Activated CD8-positive, alpha-beta memory T cell treated with anti-CD3 and anti-CD28 coated beads, Interleukin-2, amount 50 U/mL, for 24 hours (primary cell): ENCODE results near the gene DDAH1.
"Not testable (repeated sequence)": the region's sequence is repeated elsewhere in the genome, so short reads cannot be mapped to it uniquely, and the experiment has no call there.

Experiments
- DNase-seq: peaks from one replicate; pipeline ENCODE4 v3.0.0-alpha.2; 2020; ENCODE audit errors: extremely low read depth

The DDAH1 gene

DNA sequence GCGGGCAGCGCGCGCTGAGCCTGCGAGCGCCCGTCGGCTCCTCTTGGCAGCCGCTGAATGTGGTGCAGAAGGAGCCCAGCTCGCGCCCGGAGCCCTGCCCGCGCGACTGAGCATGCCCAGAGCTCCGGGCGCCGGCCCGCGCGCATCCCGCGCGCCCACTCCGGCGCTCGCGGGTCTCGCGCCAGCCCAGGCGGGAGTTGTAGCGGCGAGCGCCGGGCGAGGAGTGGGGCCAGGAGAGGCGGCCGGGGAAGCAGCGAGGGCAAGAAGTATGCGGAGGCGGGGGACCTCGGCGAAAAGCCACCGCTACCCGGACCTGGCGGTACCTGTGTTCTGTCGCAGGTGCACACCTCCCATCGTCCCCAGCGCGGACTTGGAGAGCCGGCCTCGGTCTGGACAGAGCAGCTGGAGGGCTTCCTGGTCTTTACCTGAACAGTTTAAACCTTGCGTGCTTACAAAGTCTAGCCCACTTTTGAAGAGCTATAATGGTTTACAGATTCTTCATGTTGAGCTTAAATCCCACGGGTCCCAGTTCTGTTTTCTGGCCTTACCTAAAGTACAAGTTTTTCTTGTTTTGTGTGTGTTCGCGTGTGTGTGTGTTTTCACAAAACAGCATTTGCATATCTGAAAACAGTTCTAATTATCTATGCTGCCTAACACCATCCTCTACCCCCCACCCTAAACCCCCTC is at the start of gene DDAH1:
DDAH1 (minus strand) TSS at position 61 of the 687 bp plus-strand sequence. CDS start 114 bp downstream, outside the sequence.
- DNase-seq = no peak

DNA sequence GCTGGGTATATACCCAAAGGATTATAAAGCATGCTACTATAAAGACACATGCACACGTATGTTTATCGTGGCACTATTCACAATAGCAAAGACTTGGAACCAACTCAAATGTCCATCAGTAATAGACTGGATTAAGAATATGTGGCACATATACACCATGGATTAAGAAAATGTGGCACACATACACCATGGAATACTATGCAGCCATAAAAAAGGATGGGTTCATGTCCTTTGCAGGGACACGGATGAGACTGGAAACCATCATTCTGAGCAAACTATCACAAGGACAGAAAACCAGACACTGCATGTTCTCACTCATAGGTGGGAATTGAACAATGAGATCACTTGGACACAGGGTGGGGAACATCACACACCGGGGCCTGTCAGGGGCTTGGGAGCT is 49.0 kb upstream of the DDAH1 start:
- DNase-seq = not testable (repeated sequence)

DNA sequence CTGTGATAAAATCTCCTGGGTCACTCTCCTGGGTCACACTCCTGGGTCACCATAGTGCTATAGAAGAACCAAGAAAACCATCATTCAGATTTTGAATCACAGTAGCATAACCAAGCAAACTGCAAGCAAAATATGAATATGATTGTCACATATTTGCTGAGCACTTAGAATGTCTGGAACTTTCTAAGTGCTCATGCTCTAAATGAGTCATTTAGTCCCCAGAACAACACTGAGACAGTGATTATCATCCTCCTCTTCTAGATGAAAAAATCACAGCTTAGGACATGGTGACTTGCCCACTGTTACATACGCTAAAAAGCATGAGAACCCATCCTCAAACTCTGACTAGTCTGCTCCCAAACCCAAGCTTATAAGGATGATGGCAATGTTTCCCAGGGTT is 39.5 kb upstream of the DDAH1 start:
- DNase-seq = no peak

DNA sequence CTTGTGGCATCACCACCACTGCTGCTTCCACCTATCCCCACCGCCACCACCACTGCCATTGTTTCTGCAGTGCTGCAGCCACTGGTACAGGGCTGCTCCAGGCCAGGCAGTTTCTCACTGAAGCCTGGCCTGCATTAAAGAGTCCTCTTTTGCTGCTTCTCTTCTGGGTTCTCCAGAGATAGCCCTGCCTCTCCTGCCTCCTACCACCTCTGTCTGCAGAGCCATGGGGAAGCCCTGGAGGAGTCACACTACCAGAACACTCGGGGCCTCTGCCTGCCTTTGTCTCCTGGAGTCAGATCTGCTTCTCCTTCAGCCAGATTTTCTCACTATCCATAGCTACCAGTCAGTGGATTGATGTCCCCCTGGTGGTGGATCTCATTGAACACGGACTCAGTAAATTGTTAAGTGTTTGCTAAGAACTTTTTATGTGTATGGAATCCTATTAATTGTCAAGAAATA is 37.7 kb upstream of the DDAH1 start:
- no peak for DNase-seq

DNA sequence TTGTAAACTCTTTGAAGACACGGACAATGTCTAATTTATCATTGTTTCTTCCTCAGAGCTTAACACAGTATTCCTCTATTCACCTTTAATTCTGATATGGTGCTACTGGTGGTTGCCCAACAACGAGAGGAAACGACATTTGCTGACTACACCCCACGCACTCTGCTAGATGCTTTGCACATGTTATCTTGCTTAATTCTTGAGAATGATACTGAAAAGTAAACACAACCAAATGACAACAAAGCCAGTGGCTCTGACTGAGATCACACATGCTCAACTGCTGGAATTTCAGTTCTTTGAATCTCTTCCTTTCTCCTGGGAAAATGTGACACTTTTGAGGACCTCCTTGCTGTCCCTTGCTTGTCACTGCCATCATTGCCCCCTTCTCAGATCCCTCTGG is 37.2 kb upstream of the DDAH1 start:
- no peak for DNase-seq

DNA sequence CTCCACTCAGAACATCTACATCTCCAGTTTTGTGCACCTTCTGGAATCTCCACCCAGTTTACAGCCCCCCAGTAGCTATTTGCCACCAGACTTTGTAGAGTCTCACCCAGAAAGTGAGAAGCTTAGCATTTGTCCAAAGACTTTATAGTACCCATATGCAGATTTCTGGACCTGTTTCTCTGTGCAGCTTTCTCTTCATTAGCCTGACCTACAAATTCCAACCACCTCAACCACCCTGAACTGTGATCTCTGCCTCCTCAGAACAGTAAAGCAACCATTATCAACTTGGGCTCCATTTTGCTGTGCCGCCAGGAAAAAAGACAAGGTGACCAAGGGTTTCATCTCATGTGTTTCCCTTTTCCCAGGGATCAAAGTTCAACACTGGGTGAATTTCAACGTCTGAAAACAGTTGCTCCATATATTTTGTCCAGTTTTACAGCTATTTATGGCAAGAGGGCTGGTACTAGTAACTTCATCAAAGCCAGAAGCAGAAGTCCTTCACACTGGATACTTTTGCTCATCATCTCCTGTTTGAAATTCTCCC is 36.5 kb upstream of the DDAH1 start:
- DNase-seq = no peak

DNA sequence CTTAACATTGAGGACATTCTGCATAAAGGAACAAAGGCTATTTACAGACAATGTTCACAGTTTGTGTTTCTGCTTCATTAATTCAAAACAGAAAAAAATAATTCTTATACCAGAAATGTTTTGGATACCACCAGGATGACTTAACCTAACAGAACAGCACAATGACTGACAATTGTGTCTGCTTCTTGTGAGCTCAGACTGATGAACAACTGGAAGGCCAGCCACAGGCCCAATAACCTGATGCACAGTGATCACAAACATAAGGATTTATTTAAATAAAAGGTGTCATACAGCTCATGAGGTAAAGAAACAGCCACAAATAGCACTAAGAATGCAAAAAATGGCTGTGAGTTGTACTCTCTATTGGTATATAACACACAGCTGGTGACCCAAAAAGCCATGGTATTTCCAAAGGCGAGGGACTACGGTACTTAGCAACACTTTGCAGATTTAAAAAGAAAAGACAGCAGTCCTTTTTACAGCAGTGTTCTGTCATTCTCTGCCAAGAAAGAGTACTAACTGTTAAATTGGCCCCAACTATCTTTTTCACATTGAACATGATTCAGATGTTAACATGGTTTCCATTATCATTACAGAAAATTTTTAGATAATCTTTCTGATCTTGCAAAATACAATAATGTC is 32.1 kb upstream of the DDAH1 start:
- DNase-seq = no peak

DNA sequence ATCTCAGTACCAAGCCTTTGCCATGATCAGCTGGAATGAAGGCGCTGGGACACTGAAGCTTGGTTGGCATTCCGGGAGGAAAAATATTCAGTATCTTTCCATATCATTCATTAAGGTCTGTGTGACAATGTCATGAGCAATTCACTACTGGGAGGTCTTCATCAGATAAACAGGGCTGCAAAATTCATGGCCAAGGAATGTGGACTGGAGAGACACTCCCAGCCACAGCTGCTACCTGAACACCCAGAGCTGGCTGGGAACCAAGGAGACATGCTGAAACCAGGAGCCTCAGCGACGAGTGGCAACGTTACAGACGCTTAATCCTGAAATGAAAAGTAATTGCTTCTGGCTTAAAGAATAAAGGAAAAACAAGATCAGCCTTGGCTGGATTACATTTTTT is 30.6 kb upstream of the DDAH1 start:
- DNase-seq = no peak

DNA sequence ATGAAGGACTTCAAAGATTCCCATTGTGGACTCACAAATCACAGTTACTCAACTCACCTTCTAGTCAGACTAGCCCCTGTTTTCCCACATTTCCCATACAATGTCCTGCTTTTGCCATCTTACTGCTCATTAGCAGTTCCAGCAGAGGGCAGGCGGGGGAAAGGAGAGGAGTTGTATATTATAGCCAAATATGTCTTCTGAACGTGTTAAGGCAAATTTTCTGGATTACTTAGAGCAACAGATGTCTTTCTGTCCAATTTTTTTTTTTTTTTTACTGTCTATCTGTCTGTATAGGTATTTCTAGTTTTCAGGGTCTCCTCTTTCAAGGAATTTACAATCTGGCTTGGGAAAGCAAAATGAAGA is 29.9 kb upstream of the DDAH1 start:
- no peak for DNase-seq

DNA sequence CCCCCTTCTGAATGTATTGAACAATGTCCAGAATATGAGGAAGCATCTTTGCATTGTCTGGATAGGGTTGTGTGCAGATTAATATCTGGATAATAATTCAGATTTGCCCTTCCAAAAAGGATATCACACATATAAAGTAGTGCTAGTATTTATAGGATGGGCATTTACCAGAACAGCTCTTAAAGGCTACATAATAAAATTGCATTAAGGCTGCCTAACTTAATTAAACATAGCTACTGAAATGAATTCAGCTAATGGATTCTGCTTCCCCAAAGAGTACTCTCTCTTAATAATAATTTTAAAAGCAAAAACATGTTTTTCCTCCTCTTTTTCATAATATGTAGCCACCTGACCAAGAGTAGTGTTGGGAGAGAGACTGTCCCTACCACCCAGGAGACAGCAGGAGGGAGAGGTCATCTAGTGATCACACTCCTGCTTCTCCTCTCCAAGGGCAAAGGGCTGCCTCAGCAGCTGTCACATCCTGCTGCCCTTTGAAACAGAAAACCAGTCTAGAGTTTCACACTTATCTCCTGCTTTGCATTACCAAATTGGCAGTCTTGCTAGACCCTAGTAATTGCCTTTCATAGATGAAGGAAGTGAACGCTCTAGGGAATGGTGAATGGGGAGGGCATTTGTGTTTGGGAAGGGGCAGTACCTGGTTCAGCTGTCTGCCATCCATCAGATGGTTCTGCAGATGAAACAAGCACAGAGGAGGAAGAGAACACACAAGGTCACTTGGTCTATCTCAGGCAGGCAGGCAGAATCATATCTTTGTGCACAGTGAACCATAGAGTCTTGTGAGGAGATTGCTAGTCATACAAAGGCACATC is 29.3 kb upstream of the DDAH1 start:
- DNase-seq = no peak

DNA sequence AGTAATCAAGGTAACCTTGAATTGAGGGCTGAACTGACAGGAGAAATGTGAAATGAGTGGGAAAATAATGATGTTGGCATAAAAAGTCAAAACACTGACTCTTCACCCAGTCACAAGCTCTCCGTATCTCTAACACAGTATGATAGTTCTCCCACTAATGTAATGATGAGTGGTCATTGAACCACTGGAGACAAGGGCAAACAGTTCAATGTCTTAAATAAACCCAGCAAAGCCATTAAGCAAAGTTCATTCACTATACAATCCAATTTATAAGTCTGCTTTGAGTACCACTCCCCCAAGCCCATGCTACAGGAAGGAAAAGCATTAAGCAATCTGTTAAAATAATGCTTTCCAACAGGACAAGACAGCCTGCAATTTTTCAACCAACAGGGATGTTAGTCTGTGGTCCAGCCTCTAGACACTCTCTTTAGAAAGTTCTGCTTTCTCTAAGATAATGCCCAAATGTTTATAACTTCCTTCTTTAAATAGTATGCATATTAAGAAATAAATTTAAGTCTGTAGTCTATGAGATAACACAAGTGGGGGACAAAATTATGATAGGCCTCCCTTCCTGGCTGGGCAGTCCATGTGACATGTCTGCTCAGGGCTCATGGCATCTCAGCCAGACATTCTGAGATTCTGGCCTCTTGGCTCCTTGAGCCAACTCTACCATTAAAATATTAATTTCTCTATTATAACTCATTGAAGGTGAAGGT is 25.5 kb upstream of the DDAH1 start:
- DNase-seq = no peak

DNA sequence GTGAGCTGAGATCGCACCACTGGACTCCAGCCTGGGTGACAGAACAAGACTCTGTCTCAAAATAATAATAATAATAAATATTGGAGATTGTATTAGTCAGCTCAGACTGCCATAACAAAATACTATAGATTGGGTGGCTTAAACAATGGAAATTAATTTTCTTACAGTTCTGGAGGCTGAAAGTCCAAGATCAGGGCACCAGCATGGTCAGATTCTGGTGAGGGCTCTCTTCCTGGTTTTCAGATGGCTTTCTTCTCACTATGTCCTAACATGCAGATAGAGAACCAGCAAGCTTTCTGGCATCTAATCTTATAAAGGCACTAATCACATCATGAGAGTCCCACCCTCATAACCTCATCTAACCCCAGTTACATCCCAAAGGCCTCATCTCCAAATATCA is 23.2 kb upstream of the DDAH1 start:
- DNase-seq = no peak

DNA sequence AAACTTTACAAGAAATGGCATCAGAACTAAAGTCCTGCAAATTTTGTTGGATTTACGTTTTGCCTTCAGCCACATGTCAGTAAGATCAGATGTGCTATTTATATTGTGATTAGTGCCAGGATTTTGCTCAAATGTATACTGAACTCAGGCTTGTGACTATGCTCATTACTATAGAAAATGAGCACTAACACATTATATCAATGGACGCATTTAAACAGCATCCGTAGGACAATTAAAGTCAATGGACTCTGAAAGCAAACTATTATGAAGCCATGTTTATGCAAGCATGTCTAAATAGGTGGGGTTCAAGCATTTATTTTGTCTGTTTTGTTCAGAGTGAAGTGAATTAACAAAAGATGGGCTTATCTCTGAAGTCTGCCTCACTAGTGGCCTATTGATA is 20.6 kb upstream of the DDAH1 start:
- DNase-seq = no peak

DNA sequence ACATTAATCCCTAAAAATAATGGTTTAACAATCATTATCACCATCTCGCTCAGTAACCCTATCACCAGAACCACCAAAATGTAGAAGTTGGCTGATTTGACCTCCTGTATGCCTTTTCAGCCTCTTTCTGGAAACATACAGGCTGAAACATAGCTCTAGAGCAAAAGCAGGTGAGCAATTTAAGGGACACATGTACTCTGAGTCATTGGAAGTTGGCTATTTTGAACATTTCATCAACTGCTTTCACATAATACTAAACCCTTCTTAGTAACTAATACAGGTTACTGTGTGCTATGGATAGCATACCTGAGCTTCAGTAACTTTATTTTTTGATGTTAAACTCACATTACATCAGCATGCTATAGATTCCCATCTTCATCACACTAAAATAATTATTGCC is 19.8 kb upstream of the DDAH1 start:
- no peak for DNase-seq

DNA sequence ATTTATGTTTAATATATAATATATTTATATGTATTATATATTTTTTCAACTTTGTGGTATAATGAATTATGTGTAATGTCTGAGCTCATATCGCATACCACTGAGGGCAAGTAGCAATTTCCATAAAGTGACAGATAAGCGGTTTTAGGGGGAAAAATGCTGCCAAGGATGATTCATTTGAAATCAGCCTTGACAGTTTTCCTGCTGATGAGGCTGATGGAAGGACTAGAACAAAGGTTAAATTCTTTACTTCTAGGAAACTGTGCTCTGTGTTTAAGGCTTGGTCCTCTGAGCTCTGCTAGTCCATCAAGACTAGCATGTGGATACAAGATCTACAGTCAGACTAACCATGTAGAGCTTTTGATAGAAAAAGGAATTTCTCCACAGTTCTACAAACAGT is 19.3 kb upstream of the DDAH1 start:
- DNase-seq = no peak

DNA sequence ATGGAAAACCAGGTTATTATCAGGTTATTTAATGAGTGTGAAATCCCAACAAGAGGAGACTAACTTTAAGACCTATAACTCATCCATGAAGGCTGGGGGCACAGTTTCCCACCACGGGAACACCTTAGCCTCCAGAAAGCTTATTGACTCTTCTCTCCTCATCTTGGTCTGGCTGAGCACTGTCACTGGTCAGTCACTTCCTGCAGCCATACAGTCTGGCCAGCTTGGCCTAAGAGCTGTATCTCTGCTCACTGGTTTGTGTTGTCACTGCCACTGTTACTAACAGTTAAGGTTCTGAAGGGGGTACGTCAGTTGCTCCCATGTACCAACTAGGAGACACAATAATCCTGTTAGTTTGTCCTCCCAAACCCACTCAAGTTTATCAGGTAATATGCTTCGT is 16.7 kb upstream of the DDAH1 start:
- DNase-seq = no peak

DNA sequence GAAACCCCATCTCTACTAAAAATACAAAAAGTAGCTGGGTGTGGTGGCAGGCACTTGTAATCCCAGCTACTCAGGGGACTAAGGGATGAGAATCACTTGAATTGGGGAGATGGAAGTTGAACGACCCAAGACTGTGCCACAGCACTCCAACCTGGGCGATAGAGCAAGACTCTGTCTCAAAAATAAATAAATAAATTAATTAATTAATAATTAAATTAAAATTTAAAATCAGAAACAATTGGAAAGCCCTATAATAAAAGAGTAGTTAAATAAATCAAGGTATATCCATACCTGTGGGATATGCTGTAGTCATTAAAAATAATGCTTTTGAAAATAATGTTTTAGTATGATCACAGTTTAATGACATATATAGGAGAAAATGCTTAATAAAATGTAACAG is 15.6 kb upstream of the DDAH1 start:
- no peak for DNase-seq

DNA sequence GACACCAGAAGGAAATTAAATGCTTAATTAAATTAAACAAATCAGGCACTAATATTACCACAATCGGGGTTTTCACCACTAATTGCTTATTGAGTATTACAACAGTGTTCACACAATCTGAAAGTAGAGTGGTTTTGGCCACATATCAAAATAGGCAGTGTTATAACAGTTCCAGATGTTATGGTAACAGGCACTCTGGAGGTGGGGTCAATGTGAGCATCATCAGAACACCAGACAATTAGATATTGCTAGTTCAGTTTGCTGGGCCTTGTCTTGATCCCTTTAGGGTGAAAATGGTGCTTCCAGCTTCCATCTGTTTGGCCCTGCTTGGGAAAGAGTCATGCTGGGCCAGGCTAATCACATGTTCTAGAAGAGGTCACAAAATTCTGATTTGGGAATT is 14.5 kb upstream of the DDAH1 start:
- no peak for DNase-seq

DNA sequence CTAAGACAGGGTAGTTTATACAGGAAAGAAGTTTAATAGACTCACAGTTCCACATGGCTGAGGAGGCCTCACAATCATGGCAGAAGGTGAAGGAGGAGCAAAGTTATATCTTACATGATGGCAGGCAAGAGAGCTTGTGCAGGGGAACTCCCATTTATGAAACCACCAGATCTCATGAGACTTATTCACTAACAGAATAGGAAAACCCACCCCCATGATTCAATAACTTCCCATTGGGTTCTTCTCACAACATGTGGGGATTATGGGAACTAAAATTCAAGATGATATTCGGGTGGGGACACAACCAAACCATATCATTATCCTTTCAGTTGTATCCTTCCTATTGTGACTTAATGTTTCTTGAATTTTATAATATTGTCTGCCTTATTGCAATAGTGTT is 13.4 kb upstream of the DDAH1 start:
- no peak for DNase-seq

DNA sequence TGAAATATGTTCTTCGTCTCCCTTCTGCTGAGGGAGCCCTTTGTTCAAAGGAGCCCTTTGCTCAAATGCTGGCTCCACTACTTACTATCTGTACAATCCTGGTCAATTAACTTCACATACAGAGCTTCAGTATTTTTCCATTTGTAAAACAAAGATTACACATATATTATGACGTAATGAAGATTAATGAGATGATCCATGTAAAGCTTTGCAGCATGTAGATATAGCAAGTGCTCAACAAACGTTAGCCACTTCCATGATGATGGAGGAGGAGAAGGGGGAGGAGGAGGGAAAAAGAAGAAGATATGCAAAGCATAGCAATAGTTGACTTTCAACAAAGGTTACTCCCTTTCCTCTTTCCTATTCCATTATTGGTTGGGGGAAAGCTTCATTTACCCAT is 10.1 kb upstream of the DDAH1 start:
- DNase-seq = no peak

DNA sequence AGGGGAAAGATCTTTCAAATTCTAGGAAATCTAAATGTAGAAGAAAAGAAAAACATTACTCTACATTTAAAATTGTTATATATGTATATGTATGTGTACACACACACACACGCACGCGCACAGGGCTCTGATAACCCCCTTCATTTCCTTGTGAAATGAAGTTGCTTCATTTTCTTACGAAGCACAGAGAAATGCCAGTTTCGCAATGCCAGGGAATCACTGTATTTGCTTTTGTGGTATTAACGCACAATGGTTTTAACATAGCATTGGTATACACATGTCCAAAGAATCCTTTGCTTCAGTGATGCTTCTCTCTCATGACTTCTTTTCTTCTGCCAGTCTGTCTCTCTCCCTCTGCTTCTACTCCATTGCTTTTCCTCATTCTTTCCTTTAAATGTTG is 8.4 kb upstream of the DDAH1 start:
- DNase-seq = no peak

DNA sequence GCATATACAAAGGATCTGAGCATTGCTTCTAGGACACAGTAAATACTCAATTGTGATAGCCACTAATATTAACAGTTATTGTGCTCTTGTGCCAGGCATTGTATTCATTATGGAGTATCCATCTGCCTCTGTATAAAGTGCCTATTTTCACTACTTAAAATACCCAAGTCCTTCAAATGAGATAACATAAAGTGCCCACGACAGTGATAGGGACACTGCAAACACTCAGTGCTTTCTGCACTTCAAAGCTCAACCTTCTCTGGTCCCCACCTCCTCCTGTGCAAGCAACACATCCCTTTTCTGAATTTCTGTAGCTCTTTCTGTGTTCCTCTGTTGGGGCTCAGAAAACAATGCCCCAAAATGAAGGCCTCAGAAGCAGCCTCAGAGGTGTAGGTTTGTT is 6.6 kb upstream of the DDAH1 start:
- DNase-seq = no peak
